Stimulated activated CD4-positive, alpha-beta T cell treated with anti-CD3 and anti-CD28 coated beads, Interleukin-12 subunit alpha, Interleukin-12 subunit beta, amount 100 ng/mL, for 4 hours (primary cell): ENCODE measurements around the gene ADAMTS2.

Source experiments
- DNase-seq: peaks from one replicate; pipeline ENCODE4 v3.0.0-alpha.2; 2020

ADAMTS2 gene

GRCh38 chr5:179343021-179343718 is 2.1 kb downstream of the ADAMTS2 start:
- no peak for DNase-seq

GRCh38 chr5:179342577-179342976 is 2.7 kb downstream of the ADAMTS2 start:
- no peak for DNase-seq

DNA sequence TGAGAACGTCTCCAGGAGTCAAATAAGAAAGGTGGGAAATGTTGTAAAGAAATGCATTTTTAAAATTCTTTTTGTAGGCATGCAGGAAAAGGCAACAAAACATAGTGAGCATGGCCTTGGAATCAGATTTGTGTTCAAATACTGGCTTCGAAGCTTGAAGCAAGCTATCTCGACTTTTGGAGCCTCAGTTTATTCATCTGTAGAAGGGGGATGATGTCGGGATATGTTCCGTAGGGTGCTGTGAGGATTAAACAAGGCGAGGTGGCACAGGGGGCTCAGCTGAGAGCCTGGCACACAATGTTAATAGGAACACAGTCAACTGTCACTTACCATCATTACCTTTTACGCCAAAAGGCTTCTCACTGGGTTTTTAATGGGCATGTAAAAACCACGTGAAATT is 4.8 kb downstream of the ADAMTS2 start:
- DNase-seq: no peak

DNA sequence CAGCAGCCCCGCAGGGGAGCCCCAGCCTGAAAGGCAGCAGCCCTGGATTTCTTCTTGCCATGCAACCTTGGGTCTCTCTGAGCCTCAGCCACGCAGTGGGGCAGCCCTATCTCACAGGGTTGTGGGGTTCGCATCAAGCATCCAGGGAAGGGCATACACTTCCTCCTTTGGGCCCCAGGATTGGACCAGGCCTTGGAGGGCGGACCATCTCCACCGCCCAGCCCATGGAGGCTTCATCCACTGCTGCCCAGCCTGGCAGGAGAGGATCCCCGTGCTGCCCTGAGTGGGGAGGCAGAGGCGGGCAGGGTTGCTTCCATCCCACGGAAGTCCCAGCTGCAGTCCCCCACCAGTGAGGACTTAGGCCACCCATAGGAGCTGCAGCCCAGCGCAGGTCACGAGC is 5.3 kb downstream of the ADAMTS2 start:
- DNase-seq: no peak

GRCh38 chr5:179339081-179339480 is 6.2 kb downstream of the ADAMTS2 start:
- DNase-seq: no peak

- no peak for DNase-seq
Observed at GRCh38 chr5:179337796-179338676, 7.2 kb downstream of the ADAMTS2 start.

GRCh38 chr5:179336871-179337795 is 8.1 kb downstream of the ADAMTS2 start:
- no peak for DNase-seq

DNA sequence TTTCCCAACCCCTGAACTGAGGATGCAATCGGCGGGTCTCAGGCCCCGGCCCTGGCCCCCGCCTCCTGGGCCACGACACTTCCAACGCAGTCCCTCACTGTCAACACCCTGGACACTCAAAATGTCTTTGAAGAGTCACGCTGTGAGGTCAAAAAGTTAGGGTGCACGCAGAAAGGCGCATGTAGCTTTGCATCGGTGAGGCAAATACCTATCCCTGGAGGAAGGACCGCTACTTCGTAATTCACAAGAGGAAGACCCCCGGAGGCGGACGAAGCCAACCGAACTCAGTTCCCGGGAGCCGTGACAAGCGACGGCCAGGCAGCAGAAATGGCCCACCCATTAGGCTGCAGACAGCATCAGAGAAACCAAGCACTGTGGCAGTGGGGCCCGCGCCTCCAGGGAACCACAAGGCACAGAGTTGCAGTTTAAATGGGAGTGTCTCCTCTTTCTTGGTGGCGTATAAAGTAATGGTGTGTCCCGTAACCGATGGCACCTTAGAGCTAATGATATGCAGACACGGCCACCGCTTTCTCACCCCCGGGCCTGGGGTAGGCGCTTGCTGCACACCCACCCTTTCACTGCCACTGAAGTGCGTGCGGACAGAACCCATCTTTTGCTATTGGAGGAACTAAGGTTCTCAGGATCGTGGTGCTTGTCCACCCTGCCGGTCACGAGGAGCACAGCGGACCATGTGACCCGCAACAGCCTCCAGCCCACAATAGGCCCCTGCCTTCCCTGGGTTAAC is 9.0 kb downstream of the ADAMTS2 start:
- no peak for DNase-seq

GRCh38 chr5:179333796-179334761 is 11.2 kb downstream of the ADAMTS2 start:
- DNase-seq: no peak

- DNase-seq: no peak
Observed at GRCh38 chr5:179332741-179333290, 12.4 kb downstream of the ADAMTS2 start.

GRCh38 chr5:179331591-179332375 is 13.5 kb downstream of the ADAMTS2 start:
- no peak for DNase-seq

GRCh38 chr5:179330186-179330900 is 14.9 kb downstream of the ADAMTS2 start:
- no peak for DNase-seq

- no peak for DNase-seq
Observed at GRCh38 chr5:179328291-179328690, 17.0 kb downstream of the ADAMTS2 start.

DNA sequence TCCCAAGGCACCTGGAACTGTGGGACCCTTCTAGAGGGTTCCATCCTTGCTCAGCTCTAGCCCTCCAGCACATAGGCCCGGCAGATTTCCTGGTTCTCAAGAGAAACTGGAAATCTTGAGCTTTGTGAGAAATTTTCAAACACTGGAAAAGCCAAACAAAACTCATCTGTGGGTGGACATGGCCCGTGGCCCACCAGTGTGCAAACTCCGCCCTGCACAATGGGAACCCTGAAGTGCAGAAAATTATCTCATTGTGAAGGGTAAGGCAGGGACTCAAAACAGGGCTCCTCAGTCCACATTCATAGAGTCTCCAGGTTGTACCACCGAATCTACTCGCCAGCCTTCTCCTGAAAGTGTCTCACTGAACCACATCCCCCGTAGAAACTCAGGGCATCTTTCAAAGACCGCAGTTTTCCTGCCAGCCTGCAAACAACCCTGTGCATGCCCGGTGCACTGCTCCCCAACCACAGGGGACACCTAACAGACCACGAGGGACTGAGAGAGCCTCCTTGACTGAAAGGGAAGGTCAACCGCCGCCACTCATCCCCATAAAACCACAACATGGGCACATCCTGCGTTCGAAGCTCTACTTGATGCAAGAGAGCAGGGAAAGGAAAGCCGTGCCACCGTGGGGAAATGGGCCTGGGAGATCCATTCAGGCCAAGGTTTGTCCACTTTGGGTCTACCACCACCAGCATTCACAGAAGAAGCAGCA is 18.1 kb downstream of the ADAMTS2 start:
- no peak for DNase-seq

DNA sequence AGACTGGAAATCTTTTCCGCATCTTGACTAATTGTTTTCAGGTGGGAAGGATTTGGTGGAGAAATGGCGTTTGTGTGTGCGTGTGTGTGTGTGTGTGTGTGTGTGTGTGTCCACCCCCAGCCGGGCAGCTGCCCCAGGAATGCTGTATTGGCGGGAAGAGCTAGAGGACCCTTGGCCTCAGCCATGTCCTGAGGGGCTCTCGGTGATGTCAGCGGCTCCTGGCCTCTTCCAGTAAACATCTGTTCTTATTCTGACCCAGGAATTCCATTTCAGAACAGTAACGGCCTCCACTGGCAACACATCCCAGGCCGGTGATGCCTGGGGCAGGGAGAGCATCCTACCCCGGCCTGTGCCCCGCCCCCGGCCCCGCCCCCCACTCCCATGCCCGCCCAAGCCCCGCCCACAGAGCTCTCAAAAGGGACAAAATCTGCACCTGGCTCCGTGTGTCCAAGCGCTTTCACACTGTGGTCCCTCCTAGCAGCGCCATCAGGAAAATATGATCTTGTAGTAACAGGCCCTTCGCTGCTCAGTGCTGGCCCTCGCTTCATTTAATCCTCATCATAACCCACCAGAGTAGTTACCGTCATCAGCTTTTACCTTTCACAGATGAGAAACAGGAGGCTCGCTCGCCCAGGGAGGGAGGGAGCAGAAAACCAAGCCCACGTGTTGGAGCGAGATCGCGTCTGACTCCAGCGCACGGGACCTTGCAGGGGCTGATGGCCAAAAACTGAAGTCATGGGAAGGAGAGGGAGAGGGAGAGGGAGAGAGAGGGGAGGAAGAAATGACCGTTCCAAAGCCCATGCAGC is 18.9 kb downstream of the ADAMTS2 start:
- no peak for DNase-seq

- no peak for DNase-seq
Observed at GRCh38 chr5:179325296-179326031, 19.8 kb downstream of the ADAMTS2 start.

- DNase-seq: no peak
Observed at GRCh38 chr5:179324760-179325295, 20.4 kb downstream of the ADAMTS2 start.
